ENCODE results near the gene PELI2. TPM values are rescaled to one million over a fixed set of nuclear protein-coding genes. Genes with fewer than 3 reads are reported as not detected.

Gene PELI2
- total RNA-seq, 2 donors from 2014 or later, result 31.6 to 41.8 TPM

GRCh38 chr14:56219666-56220413 lies 101.6 kb downstream of the PELI2 start:
- no peaks in the 10 kb centered on the region for H3K27me3 ChIP-seq
- ATAC-seq, result peak; percentile 67
- TF ChIP-seq, protein P1, sequence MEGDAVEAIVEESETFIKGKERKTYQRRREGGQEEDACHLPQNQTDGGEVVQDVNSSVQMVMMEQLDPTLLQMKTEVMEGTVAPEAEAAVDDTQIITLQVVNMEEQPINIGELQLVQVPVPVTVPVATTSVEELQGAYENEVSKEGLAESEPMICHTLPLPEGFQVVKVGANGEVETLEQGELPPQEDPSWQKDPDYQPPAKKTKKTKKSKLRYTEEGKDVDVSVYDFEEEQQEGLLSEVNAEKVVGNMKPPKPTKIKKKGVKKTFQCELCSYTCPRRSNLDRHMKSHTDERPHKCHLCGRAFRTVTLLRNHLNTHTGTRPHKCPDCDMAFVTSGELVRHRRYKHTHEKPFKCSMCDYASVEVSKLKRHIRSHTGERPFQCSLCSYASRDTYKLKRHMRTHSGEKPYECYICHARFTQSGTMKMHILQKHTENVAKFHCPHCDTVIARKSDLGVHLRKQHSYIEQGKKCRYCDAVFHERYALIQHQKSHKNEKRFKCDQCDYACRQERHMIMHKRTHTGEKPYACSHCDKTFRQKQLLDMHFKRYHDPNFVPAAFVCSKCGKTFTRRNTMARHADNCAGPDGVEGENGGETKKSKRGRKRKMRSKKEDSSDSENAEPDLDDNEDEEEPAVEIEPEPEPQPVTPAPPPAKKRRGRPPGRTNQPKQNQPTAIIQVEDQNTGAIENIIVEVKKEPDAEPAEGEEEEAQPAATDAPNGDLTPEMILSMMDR (IDR thresholded peaks at IDR 0.05), result no peak
- no peak for TF ChIP-seq POLR2A (IDR thresholded peaks at IDR 0.05)
- DNase-seq, result peak; percentile 34 to 64 (median 52)
- intact Hi-C loops (cut with DNase I), result no loop called here
- peak overlapping the region in 3 of 4 donors; percentile 11 to 43 (median 37) for H3K27ac ChIP-seq
- peaks cover 86% of the 10 kb centered on the region for H3K4me1 ChIP-seq
- H3K4me3 ChIP-seq, result no peak overlapping the region
- 16 to 28% methylated on average over 7 of the region's 7 CpGs for WGBS, 2 donors
- no peaks in the 10 kb centered on the region for H3K9me3 ChIP-seq
- no peaks in the 10 kb centered on the region for H3K36me3 ChIP-seq (replicated peaks in 1 of 2; ENCODE audit: insufficient read depth in 1 of 2, low read depth in 2 of 2)

- intact Hi-C loops (cut with DNase I), result no loop called here
- Histone ChIP-seq H3K4me3 (no peak overlapping the region), H3K27me3 (no peaks in the 10 kb centered on the region), H3K27ac (peak overlapping the region in 2 of 4 donors; percentile 19 to 37), H3K4me1 (peaks cover 80% of the 10 kb centered on the region), H3K36me3 (replicated peaks in 1 of 2; ENCODE audit: insufficient read depth in 1 of 2, low read depth in 2 of 2) (no peaks in the 10 kb centered on the region), H3K9me3 (no peaks in the 10 kb centered on the region)
- TF ChIP-seq POLR2A (IDR thresholded peaks at IDR 0.05), result no peak
- TF ChIP-seq, protein P1 (IDR thresholded peaks at IDR 0.05), result no peak
- 49 to 52% methylated on average over 7 of the region's 7 CpGs for WGBS, 2 donors
- ATAC-seq (no peak), DNase-seq (no peak)
Measured at GRCh38 chr14:56221382-56222128, 103.3 kb downstream of the PELI2 start.

GRCh38 chr14:56224229-56224628 lies 106.0 kb downstream of the PELI2 start:
- no peak overlapping the region for H3K4me3 ChIP-seq
- no peak for DNase-seq
- H3K9me3 ChIP-seq, result no peaks in the 10 kb centered on the region
- intact Hi-C loops (cut with DNase I), result no loop called here
- WGBS, 2 donors, result 31 to 56% methylated on average over 1 of the region's 1 CpG
- no peak for ATAC-seq
- H3K27ac ChIP-seq, result peak overlapping the region in 3 of 4 donors; percentile 10 to 35 (median 23)
- peaks cover 53% of the 10 kb centered on the region for H3K4me1 ChIP-seq
- TF ChIP-seq, protein P1 (IDR thresholded peaks at IDR 0.05), result peak in 4 of 7 experiments; percentile 25 to 48 (median 32)
- TF ChIP-seq POLR2A (IDR thresholded peaks at IDR 0.05), result no peak
- no peaks in the 10 kb centered on the region for H3K36me3 ChIP-seq (replicated peaks in 1 of 2; ENCODE audit: insufficient read depth in 1 of 2, low read depth in 2 of 2)
- no peaks in the 10 kb centered on the region for H3K27me3 ChIP-seq

GRCh38 chr14:56224691-56225681 lies 106.8 kb downstream of the PELI2 start:
- peak; percentile 51 to 59 (median 58) for DNase-seq
- peaks cover 45% of the 10 kb centered on the region for H3K4me1 ChIP-seq
- H3K27me3 ChIP-seq, result no peaks in the 10 kb centered on the region
- no peak for TF ChIP-seq POLR2A (IDR thresholded peaks at IDR 0.05)
- TF ChIP-seq, protein P1 (IDR thresholded peaks at IDR 0.05), result no peak
- WGBS, 2 donors, result 39 to 48% methylated on average over 17 of the region's 17 CpGs
- intact Hi-C loops (cut with DNase I), result no loop called here
- no peak overlapping the region for H3K4me3 ChIP-seq
- H3K9me3 ChIP-seq, result no peaks in the 10 kb centered on the region
- peak; percentile 79 for ATAC-seq
- peak overlapping the region in 3 of 4 donors; percentile 10 to 41 (median 35) for H3K27ac ChIP-seq
- H3K36me3 ChIP-seq (replicated peaks in 1 of 2; ENCODE audit: insufficient read depth in 1 of 2, low read depth in 2 of 2), result no peaks in the 10 kb centered on the region
